ENCODE measurements around the gene POTEB3. TPM values are rescaled to one million over a fixed set of nuclear protein-coding genes. Genes with fewer than 3 reads are reported as not detected.
"Not testable (repeated sequence)": the region's sequence is repeated elsewhere in the genome, so short reads cannot be mapped to it uniquely, and the experiment has no call there.

The POTEB3 gene
- total RNA-seq, result not detected

- not testable (repeated sequence) for DNase-seq (ENCODE audit: low spot score); H3K4me1 Mint-ChIP-seq (ENCODE audit: low read depth in 2 of 2); H3K4me3 Mint-ChIP-seq; H3K27ac Mint-ChIP-seq; H3K27me3 Mint-ChIP-seq; ATAC-seq; H3K9me3 Mint-ChIP-seq; H3K36me3 Mint-ChIP-seq
These were observed at the start of gene POTEB3 for GRCh38 chr15:21440399-21440798. Gene POTEB3, minus strand, starts transcription at chr15:21440499. Its CDS starts 488 bp downstream, at chr15:21440011.

DNA sequence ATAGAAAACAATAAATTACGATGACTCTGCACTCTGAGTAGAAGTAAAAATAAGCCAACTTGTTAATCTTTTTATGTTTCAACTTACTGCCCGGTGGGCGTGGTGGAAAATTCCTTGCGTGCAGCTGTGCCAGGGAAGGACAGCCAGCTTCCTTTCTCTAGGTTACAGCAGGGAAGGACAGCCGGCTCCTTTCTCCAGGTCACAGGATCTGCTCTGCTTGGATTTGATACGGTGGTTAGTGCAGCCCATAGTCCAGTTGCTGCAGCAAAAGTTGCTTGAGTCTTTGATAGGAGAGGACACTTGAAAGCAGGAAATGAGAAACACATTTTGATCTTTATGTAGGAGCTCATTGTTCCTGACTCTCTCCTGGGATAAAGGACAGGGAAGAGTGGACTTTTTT is 13.4 kb upstream of the POTEB3 start:
- not testable (repeated sequence) for H3K4me1 Mint-ChIP-seq (ENCODE audit: low read depth in 2 of 2); ATAC-seq; H3K27me3 Mint-ChIP-seq; H3K36me3 Mint-ChIP-seq; H3K27ac Mint-ChIP-seq; H3K9me3 Mint-ChIP-seq; H3K4me3 Mint-ChIP-seq; DNase-seq (ENCODE audit: low spot score)

DNA sequence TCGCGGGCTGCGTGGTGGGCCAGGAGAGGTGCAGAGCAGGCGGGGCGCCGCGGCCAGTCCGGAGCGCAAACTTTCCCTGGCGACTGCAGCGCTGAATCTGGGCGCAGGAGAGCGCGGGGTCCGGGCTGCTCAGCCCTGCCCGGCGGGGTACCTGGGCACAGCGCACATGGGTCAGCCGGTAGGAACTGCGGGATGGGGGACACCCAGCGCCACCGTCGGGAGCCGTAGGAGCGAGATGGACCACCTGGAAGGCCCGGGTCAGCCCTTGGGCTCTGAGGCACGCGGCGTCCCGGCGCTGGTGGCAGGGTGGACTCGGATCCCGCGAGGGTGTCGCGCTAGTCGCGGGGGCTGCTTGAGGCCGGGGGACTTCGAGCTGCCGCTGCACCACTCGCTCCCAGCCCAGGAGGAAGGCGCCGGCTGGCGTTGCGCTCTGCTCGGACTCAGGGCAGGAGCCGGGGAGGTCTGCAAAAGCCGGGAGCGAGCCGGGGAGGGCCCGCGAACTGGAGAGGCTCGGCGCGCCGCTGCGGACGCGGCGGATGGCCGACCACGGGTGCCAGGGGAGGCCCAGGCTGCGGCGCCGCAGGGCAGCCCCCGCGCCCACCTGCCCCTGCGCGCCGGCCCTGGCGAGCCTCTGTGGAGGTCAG is 11.7 kb upstream of the POTEB3 start:
- DNase-seq (ENCODE audit: low spot score); H3K27me3 Mint-ChIP-seq; H3K4me3 Mint-ChIP-seq; H3K27ac Mint-ChIP-seq; ATAC-seq; H3K9me3 Mint-ChIP-seq; H3K4me1 Mint-ChIP-seq (ENCODE audit: low read depth in 2 of 2); H3K36me3 Mint-ChIP-seq: not testable (repeated sequence)

GRCh38 chr15:21451487-21451886 is 11.2 kb upstream of the POTEB3 start:
- H3K27me3 Mint-ChIP-seq; H3K4me1 Mint-ChIP-seq (ENCODE audit: low read depth in 2 of 2); H3K27ac Mint-ChIP-seq; H3K9me3 Mint-ChIP-seq; H3K36me3 Mint-ChIP-seq; H3K4me3 Mint-ChIP-seq; ATAC-seq; DNase-seq (ENCODE audit: low spot score): not testable (repeated sequence)

DNA sequence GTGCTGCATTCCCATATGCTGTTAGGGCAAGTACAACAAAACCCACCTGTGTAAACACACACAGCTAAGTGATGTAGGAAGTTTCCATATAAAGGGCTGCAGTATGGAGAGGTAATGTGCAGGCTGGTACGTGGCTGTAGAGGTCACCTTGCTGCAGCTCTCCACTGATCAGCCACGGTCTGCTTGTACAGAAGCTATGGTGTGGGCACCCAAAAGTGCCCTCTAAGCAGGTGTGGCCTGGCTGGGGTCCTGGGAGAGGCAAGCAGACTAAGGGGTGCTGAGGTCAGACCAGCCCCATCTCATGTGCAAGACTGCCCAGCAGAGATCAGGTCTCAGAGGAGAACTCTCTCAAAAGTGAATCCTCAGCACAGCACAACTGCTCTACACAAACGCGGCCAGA is 32.9 kb downstream of the POTEB3 start:
- H3K4me1 Mint-ChIP-seq (ENCODE audit: low read depth in 2 of 2); H3K27me3 Mint-ChIP-seq; DNase-seq (ENCODE audit: low spot score); H3K27ac Mint-ChIP-seq; ATAC-seq; H3K4me3 Mint-ChIP-seq; H3K9me3 Mint-ChIP-seq; H3K36me3 Mint-ChIP-seq: not testable (repeated sequence)

DNA sequence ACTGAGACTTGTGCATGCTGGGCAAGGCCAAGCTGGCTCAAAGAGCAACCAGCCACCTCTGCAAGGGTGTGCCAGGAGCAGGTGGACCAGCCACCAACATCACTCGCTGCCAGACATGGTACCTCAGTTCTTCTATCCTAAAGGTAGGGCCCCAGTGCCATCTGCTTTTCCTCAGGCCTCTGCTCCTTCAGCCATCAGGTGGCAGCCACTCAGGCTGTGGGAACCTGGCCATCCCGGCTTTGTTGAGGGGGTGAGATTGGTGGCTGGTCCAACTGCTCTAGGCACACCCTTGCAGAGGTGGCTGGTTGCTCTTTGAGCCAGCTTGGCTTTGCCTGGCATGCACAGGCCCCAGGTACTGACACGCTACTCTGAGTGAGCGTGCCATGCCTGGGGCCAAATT is 38.8 kb downstream of the POTEB3 start:
- not testable (repeated sequence) for H3K27me3 Mint-ChIP-seq; H3K36me3 Mint-ChIP-seq; H3K9me3 Mint-ChIP-seq; H3K27ac Mint-ChIP-seq; H3K4me3 Mint-ChIP-seq; H3K4me1 Mint-ChIP-seq (ENCODE audit: low read depth in 2 of 2); ATAC-seq; DNase-seq (ENCODE audit: low spot score)

DNA sequence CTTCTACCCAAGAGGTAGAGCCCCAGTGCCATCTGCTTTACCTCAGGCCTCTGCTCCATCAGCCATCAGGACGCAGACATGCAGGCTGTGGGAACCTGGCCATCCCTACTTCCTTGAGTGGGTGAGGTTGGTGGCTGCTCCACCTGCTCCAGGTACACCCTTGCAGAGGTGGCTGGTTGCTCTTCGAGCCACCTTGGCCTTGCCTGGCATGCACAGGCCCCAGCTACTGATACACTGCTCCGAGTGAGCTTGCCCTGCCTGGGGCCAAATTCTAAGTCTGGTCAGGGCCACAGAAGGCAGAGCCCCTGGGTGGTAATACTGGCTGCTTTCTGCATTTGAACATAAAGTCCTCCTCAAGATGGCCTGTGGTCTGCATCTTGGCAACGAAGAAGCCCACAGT is 41.2 kb downstream of the POTEB3 start:
- not testable (repeated sequence) for H3K27ac Mint-ChIP-seq; DNase-seq (ENCODE audit: low spot score); H3K9me3 Mint-ChIP-seq; H3K4me3 Mint-ChIP-seq; H3K36me3 Mint-ChIP-seq; ATAC-seq; H3K4me1 Mint-ChIP-seq (ENCODE audit: low read depth in 2 of 2); H3K27me3 Mint-ChIP-seq

DNA sequence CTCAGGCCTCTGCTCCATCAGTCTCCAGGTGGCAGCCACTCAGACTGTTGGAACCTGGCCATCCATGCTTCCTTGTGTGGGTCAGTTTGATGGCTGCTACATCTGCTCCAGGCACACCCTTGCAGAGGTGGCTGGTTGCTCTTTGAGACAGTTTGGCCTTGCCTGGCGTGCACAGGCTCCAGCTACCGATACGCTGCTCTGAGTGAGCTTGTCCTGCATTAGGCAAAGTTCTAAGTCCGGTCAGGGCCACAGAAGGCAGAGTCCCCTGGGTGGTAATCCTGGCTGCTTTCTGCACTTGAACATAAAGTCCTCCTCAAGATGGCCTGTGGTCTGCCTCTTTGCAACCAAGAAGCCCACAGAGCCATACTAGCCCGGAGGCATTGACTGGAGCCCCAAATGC is 41.8 kb downstream of the POTEB3 start:
- not testable (repeated sequence) for ATAC-seq; H3K9me3 Mint-ChIP-seq; H3K27me3 Mint-ChIP-seq; H3K4me1 Mint-ChIP-seq (ENCODE audit: low read depth in 2 of 2); DNase-seq (ENCODE audit: low spot score); H3K27ac Mint-ChIP-seq; H3K4me3 Mint-ChIP-seq; H3K36me3 Mint-ChIP-seq

DNA sequence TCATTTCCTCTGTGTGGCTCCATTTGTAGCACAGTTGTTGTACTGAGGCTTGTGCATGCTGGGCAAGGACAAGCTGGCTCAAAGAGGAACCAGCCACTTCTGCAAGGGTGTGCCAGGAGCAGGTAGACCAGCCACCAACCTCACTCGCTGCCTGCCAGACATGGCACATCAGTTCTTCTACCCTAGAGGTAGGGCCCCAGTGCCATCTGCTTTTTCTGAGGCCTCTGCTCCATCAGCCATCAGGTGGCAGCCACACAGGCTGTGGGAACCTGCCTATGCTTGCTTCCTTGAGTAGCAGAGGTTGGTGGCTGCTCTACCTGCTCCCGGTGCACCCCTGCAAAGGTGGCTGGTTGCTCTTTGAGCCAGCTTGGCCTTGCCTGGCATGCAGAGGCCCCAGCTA is 42.6 kb downstream of the POTEB3 start:
- H3K36me3 Mint-ChIP-seq; DNase-seq (ENCODE audit: low spot score); ATAC-seq; H3K27ac Mint-ChIP-seq; H3K4me1 Mint-ChIP-seq (ENCODE audit: low read depth in 2 of 2); H3K4me3 Mint-ChIP-seq; H3K27me3 Mint-ChIP-seq; H3K9me3 Mint-ChIP-seq: not testable (repeated sequence)

GRCh38 chr15:21397186-21397585 is 43.1 kb downstream of the POTEB3 start:
- not testable (repeated sequence) for H3K4me1 Mint-ChIP-seq (ENCODE audit: low read depth in 2 of 2); H3K9me3 Mint-ChIP-seq; H3K36me3 Mint-ChIP-seq; H3K4me3 Mint-ChIP-seq; H3K27ac Mint-ChIP-seq; H3K27me3 Mint-ChIP-seq; DNase-seq (ENCODE audit: low spot score); ATAC-seq

- ATAC-seq; H3K27me3 Mint-ChIP-seq; DNase-seq (ENCODE audit: low spot score); H3K36me3 Mint-ChIP-seq; H3K27ac Mint-ChIP-seq; H3K4me3 Mint-ChIP-seq; H3K9me3 Mint-ChIP-seq; H3K4me1 Mint-ChIP-seq (ENCODE audit: low read depth in 2 of 2): not testable (repeated sequence)
These were observed 54.3 kb downstream of the POTEB3 start for GRCh38 chr15:21385961-21386360.

DNA sequence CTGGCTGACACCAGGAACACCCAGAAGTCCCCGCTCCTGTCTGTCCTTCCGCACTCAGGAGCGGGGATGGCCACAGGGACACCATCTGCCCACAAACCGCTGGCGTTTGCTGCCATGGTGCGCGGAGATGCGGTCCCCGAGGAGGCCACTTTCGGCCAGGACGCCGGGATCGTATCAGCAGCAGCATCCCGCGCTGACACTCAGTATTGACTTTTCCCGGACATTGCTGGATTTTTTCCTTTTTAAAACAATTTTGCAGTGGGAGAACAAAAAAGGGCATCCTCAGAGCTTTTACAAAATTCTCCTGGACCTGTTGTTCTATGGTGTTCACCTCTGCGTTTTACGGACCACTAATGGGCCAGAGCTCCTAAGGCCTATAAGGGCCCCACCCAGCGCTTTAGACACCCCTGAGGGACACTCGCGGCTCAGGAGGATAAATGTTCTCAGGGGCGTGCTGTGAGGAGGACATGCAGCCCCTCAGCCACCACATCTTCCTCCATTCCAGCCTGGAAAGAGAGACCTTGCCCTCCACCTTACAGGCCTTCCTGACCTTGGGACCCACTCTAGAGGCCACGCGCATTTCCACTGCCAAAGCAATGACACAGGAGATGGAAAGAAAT is 56.3 kb downstream of the POTEB3 start:
- not testable (repeated sequence) for H3K27me3 Mint-ChIP-seq; H3K4me1 Mint-ChIP-seq (ENCODE audit: low read depth in 2 of 2); H3K4me3 Mint-ChIP-seq; H3K27ac Mint-ChIP-seq; H3K36me3 Mint-ChIP-seq; DNase-seq (ENCODE audit: low spot score); H3K9me3 Mint-ChIP-seq; ATAC-seq

DNA sequence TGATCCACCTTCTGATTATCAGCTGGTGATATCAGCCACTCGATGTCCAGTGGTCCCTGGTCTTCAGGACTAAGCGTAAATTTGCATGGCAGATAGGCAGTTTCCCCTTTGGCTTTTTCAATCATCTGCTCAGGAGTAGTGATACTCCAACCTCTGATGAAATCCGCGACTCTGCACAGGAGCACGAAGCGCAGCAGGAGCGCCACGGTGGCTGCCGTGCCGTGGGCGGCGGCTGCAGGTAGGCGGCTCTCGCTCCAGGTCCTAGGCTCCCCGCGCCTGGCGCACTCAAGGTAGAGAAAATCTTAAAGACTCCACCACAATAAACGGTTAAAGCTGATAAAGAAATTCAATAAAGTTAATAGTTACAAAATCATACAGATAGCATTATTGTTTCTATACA is 66.6 kb downstream of the POTEB3 start:
- ATAC-seq; H3K27ac Mint-ChIP-seq; H3K4me1 Mint-ChIP-seq (ENCODE audit: low read depth in 2 of 2); H3K4me3 Mint-ChIP-seq; H3K27me3 Mint-ChIP-seq; DNase-seq (ENCODE audit: low spot score); H3K9me3 Mint-ChIP-seq; H3K36me3 Mint-ChIP-seq: not testable (repeated sequence)

- ATAC-seq; DNase-seq (ENCODE audit: low spot score); H3K36me3 Mint-ChIP-seq; H3K27me3 Mint-ChIP-seq; H3K9me3 Mint-ChIP-seq; H3K4me1 Mint-ChIP-seq (ENCODE audit: low read depth in 2 of 2); H3K4me3 Mint-ChIP-seq; H3K27ac Mint-ChIP-seq: not testable (repeated sequence)
These were observed 71.1 kb downstream of the POTEB3 start for GRCh38 chr15:21369177-21369576.

- DNase-seq (ENCODE audit: low spot score); ATAC-seq; H3K4me1 Mint-ChIP-seq (ENCODE audit: low read depth in 2 of 2); H3K4me3 Mint-ChIP-seq; H3K27me3 Mint-ChIP-seq; H3K9me3 Mint-ChIP-seq; H3K36me3 Mint-ChIP-seq; H3K27ac Mint-ChIP-seq: not testable (repeated sequence)
These were observed 71.7 kb downstream of the POTEB3 start for GRCh38 chr15:21368625-21369024.

Data from natural killer cell treated with Interleukin-12 subunit alpha and Interleukin-12 subunit beta and Interleukin-15 and Interleukin-18, amount 100 ng/mL, for 72 hours (primary cell).